Activated CD8-positive, alpha-beta memory T cell treated with anti-CD3 and anti-CD28 coated beads, Interleukin-2, amount 50 U/mL, for 24 hours (primary cell): ENCODE measurements around the gene FNDC3A.
"Not testable (repeated sequence)": the region's sequence is repeated elsewhere in the genome, so short reads cannot be mapped to it uniquely, and the experiment has no call there.

Source experiments
- DNase-seq: peaks from one replicate; pipeline ENCODE4 v3.0.0-alpha.2; 2020; ENCODE audit errors: extremely low read depth

The FNDC3A gene

GRCh38 chr13:49082653-49083536, 107.2 kb downstream of the FNDC3A start:
- no peak for DNase-seq

DNA sequence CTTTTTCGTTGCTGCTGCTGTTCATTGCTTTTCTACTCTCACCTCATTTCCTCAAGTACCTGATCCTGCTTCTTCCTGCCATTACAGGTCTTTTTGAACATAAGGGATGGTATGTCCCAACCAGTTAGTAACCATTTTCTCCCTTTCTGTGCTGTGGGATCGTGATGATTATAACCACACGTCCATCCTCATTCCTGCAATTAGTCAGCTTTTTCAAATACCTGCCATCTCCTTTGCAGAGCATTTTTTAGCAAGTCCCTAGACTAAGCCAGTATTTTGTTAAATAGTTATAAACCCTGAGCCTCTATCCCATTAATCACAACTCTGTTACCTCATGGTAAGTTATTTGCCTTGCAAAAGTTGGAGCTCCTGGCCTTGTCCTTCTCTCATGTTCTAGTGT, 109.2 kb downstream of the FNDC3A start:
- DNase-seq: no peak

DNA sequence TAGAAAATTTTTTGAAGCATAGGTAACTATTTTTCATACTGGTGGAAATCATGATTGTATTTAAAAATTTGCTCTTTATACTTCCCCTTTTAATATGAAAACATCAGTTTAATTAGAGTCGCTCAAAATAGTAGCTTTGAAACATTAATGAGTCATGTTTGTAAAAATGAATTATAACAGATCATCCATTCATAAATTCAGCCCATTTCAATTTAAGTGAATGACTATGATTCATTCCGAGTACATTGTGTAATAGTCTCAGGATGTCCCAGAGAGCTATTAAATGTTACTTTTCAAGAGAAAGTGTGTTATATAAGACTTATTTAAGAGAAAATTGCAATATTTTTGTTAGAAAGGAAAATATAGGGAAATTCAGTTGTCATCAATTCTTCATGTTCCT, 111.0 kb downstream of the FNDC3A start:
- DNase-seq: no peak

GRCh38 chr13:49093376-49093775, 117.7 kb downstream of the FNDC3A start:
- DNase-seq: no peak

GRCh38 chr13:49097374-49097773, 121.7 kb downstream of the FNDC3A start:
- DNase-seq: no peak

- DNase-seq: no peak
These were observed 122.5 kb downstream of the FNDC3A start for GRCh38 chr13:49098198-49098597.

DNA sequence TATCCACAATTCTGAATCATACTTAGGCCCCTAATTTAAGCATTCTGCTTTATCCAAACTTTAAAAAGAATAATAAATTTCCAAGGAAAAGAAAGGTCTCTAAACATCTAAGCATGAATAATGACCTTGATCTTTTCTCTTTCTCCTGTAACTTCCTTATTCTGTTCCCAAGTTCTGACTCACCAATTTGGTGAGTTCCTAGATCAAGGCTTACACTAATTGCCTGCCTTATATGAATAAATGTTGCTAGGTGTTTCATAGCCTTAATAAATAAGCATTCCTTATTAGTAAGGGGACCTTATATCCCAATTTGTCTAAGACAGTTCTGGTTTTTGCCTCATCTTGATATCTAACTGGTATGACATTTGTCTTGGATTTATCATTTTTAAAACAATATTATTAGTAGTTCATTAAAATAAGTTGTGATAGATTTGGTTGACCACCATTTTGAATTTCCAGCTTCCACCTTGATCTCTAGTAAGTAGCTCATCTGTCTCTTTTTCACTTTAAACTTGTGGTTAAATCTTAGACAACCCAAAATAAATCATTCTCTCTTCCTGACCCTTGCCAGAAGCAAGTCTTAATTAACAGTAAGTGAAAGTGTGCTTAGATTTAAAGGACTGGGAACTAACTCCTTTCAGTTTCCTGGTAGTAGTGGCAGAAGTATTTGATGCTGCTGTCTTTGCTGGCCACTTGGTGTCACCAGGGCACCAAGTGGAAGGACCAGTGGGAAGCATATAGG, 123.2 kb downstream of the FNDC3A start:
- DNase-seq: no peak

GRCh38 chr13:49099513-49099877, 123.8 kb downstream of the FNDC3A start:
- no peak for DNase-seq

GRCh38 chr13:49100637-49101570, 125.2 kb downstream of the FNDC3A start:
- no peak for DNase-seq

GRCh38 chr13:49108196-49108595, 132.5 kb downstream of the FNDC3A start:
- DNase-seq: no peak

GRCh38 chr13:49110122-49110912, 134.6 kb downstream of the FNDC3A start:
- peak; percentile 31 for DNase-seq

DNA sequence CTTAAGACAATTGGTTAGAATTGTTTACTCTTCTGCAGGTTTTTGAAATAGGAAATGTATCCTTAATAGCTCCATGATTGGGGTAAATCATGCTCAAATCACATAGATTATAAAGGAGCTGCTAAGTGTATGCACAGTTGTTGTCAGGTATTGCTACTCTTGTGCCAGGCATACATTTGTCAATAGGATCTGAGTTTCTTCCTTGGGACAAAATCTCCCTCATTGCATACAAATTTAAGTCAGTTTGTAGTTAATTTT, 135.1 kb downstream of the FNDC3A start:
- DNase-seq: no peak

DNA sequence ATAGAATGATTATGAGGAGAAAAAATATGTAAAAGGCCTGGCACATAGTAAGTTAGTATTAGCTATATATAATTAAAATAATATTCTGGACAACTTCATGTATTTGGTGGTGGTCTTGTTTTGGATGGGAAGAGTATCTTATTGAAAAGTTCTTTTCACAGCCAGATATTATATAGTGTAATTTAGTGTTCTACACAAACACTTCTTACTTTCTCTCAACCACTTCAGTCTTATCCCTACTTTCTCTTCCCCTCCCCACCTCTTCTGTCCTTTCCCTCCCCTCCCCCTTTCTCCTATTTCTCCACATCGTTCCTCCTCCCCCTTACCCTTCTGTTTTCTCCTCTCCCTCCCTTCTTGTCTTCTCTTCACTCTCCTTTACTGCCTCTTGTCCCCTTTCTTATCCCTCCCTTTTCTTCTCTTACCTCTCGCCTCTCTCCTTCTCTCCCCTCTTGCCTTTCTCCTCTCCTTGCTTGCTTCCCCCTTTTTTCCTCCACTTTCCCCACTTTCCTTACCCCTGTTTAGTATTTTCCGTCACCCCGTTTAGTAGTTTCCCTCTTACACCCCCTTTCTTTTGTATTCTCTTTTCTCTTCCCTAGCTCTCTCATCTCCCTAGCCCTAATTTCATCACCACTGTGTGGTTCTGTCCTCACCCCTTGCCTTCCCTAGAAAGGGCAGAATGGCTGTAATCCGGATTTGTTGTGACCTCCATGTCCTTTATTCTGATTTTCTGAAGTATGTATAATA, 137.2 kb downstream of the FNDC3A start:
- DNase-seq: no peak

DNA sequence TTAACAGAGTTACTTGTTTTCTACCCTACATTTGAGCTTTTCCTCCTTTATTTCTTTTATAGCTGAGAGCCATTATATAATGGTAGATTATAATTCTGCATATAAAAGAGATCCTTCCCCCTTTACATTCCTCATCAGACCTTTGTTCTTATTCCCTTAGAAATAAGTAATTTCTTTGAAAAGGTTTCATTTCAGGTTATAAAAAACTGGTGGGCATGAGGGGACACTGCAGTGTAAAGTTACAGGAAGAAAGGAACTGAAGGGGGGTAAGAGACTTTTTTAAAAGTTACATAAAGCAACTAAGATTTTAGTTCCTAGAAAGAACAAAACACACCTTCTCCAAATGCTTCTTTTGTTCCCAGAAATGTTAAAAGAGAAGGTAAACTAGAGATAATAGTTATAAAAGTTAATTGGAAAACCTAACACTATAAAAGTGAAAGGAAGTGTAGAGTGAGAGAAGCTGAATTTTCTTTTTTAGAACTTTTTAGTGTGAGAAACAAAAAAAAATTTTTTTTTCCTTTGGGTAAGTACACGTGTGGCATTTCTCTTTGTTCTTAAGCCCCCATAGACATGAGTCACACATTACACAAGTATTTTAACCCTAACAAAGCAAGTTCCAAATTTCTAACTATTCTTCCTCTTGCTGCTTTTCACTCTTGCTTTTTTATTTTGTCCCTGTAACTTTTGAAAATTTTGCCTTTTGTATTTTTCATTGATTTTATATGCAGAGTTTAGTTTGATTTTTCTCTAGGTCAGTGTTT, 138.0 kb downstream of the FNDC3A start:
- no peak for DNase-seq

- DNase-seq: no peak
These were observed 141.2 kb downstream of the FNDC3A start for GRCh38 chr13:49116873-49117272.

GRCh38 chr13:49118455-49118854, 142.7 kb downstream of the FNDC3A start:
- DNase-seq: not testable (repeated sequence)

DNA sequence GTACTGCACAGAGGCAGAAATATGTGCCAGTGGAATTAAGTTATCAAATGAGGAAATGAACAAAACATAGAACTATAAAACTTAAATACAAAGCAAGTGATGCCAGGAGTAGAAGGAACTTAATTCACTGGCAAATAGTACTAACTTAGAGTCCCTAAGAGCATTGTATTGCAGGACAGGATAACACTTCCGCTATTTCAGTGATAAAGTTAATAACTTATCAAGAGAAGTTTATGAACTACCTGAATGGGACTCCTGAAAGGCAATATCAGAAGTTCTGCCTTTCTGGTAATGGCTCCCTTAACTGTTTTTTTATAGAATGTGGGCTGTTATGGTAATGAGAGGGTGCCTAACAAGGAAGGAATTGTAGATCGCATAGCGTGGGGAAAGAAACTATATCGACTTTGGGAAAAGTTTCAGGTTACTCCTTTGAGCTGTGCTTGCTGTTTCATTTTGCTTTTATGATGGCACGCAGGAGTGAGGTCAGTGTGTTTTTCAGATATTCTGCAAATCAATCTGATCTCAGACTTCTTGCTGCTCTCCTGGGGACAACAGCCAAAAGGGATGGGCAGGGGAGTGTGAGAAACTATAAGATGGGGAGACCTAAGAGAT, 149.1 kb downstream of the FNDC3A start:
- no peak for DNase-seq

DNA sequence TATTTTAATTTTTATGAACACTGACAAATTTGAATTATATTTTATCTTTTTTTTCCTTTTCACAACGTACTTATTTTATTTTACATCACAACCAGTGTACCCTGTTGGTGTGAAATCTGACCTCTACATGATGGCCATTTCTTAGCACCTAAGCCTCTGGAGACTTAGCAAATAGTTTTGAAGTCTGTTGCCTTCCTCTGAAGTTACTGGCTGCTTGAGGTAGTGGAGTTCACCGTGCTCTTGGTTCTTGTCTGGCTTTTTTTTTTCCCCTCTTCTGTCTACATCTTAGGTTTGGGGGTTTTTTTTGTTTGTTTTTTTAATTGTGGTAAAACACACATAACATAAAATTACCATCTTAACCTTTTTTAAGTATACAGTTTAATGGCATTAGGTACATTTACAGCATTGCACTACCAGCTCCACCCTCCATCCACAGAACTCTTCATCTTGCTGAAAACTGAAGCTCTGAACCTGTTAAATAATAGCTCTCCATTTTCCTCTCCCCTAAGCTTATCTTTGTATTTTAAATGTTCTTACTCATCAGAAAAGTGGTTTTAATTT, 150.3 kb downstream of the FNDC3A start:
- DNase-seq: no peak

- DNase-seq: no peak
These were observed 156.8 kb downstream of the FNDC3A start for GRCh38 chr13:49132479-49133002.
